ENCODE measurements around the gene BABAM2. TPM values are rescaled to one million over a fixed set of nuclear protein-coding genes. Genes with fewer than 3 reads are reported as not detected.

The BABAM2 gene
- total and polyA plus RNA-seq, 10 of the 15 experiments (the other 5 are each of a cell fraction or from before 2014, with no cell fraction given): 30.7 to 59.9 (median 44.5) TPM

- TF ChIP-seq PRDM15 (CRISPR knock-in tag; IDR thresholded peaks at IDR 0.05) (no peak), NFYA (IDR thresholded peaks at IDR 0.05; ENCODE audit: borderline replicate concordance, low read depth, low read length) (no peak), SKIL (IDR thresholded peaks at IDR 0.05; ENCODE audit: low read depth, poor library complexity, severe bottlenecking) (no peak), NRF1 (conservative IDR thresholded peaks at IDR 0.05; ENCODE audit: low read depth, low read length) (no peak), HDAC2 (IDR thresholded peaks at IDR 0.05) (no peak), MLLT1 (IDR thresholded peaks at IDR 0.05) (no peak)
Observed at GRCh38 chr2:28234807-28235206, 344.3 kb downstream of the BABAM2 start (continued).
